ENCODE results near the gene MACROD1. TPM values are rescaled to one million over a fixed set of nuclear protein-coding genes. Genes with fewer than 3 reads are reported as not detected.

The MACROD1 gene
- total and polyA plus RNA-seq, 2 donors (not counting 3 experiments of a cell fraction or from before 2014, with no cell fraction given): 11.0 to 16.2 TPM

GRCh38 chr11:64192434-64192833 lies 26.5 kb upstream of the MACROD1 start:
- H3K9me1 ChIP-seq (replicated peaks; ENCODE audit: control insufficient read depth, extremely low read depth, insufficient read depth, low read length): no peaks in the 10 kb centered on the region
- ChIA-PET POLR2A (no interaction called here), CTCF (interaction anchor here (1.7 kb wide), 1 partner anchor 12 kb away, joined by 10 read pairs; no protein-coding TSS in a partner anchor)
- peaks cover 33% of the 10 kb centered on the region for H3K79me2 ChIP-seq (ENCODE audit: control insufficient read depth, insufficient read depth, low read length)
- no peaks in the 10 kb centered on the region for H3K9me3 ChIP-seq (replicated peaks; ENCODE audit: control insufficient read depth, insufficient read depth, low read length)
- H3K4me1 ChIP-seq (ENCODE audit: control insufficient read depth, extremely low read depth, insufficient read depth, low read length): no peaks in the 10 kb centered on the region
- BruUV-seq (replicated peaks): no TSS peak
- no peak overlapping the region for H2AFZ ChIP-seq (ENCODE audit: low read depth, low read length)
- no peaks in the 10 kb centered on the region for H3K27me3 ChIP-seq (ENCODE audit: control insufficient read depth in 2 of 2, insufficient read depth in 2 of 2, low read length in 2 of 2)
- H4K20me1 ChIP-seq (replicated peaks; ENCODE audit: control insufficient read depth, extremely low read depth, insufficient read depth, low read length): no peaks in the 10 kb centered on the region
- dilution Hi-C loops (cut with MboI; ENCODE audit: extremely low pct_ligation_motif_present, low sequenced_read_pairs): no loop called here
- DNase-seq (ENCODE audit: low read depth, low spot score) (no peak), FAIRE-seq (no peak)
- no peak overlapping the region for H3K4me3 ChIP-seq (replicated peaks in 1 of 3; ENCODE audit: insufficient read depth in 1 of 3, low read depth in 1 of 3, low read length in 3 of 3)
- H3K4me2 ChIP-seq (ENCODE audit: insufficient read depth, low read length): no peak overlapping the region
- no peak overlapping the region for H3K27ac ChIP-seq (ENCODE audit: insufficient read depth, low read depth, low read length)
- H3K36me3 ChIP-seq (ENCODE audit: control insufficient read depth in 2 of 2, extremely low read depth in 1 of 2, insufficient read depth in 2 of 2, low read length in 2 of 2): peaks cover 40 to 44% of the 10 kb centered on the region in 2 experiments
- H3K9ac ChIP-seq (replicated peaks; ENCODE audit: extremely low read depth, insufficient read depth, low read length): no peak overlapping the region
- TF ChIP-seq POLR2A (IDR thresholded peaks at IDR 0.05; ENCODE audit: low read depth, low read length) (no peak), FOS (IDR thresholded peaks at IDR 0.05; ENCODE audit: borderline replicate concordance, insufficient read depth, low read length) (no peak), MAX (IDR thresholded peaks at IDR 0.05; ENCODE audit: insufficient read depth, insufficient read length) (no peak), MYC (IDR thresholded peaks at IDR 0.05; ENCODE audit: low read depth, low read length) (no peak), POLR2AphosphoS5 (IDR thresholded peaks at IDR 0.05; ENCODE audit: insufficient read depth, low read depth, low read length) (no peak), CTCF (IDR thresholded peaks at IDR 0.05; ENCODE audit: extremely low read depth in 1 of 2, insufficient read depth in 1 of 2, low read depth in 1 of 2, low read length in 2 of 2) (no peak), GATA2 (IDR thresholded peaks at IDR 0.05; ENCODE audit: insufficient read depth, insufficient read length, low read depth, low read length) (no peak), EZH2 (IDR thresholded peaks at IDR 0.05; ENCODE audit: borderline replicate concordance, low read depth, low read length, severe bottlenecking) (no peak), JUN (IDR thresholded peaks at IDR 0.05; ENCODE audit: borderline replicate concordance, insufficient read depth, insufficient read length, low read depth) (no peak)
- intact Hi-C loops (cut with micrococcal nuclease): no loop called here

Measured in endothelial cell of umbilical vein (primary cell).